Neural progenitor cell (in vitro differentiated cells): ENCODE measurements around the gene RBMS1. TPM values are rescaled to one million over a fixed set of nuclear protein-coding genes. Genes with fewer than 3 reads are reported as not detected.

Source experiments
- DNase-seq: peaks from one replicate; pipeline ENCODE4 v3.0.0-alpha.2; 2016; ENCODE audit warnings: low spot score
- H2AFZ ChIP-seq: fragments of 200-600 bp; sonication (generic); replicated peaks from 2 replicates; pipeline ENCODE4 v1.6.1; 2016; ENCODE audit warnings: antibody characterized with exemption
- H3F3A ChIP-seq: fragments of 200-600 bp; sonication (generic); 2 replicates; pipeline ENCODE4 v1.6.1; 2016; ENCODE audit warnings: antibody characterized with exemption, low read depth
- H3K27ac ChIP-seq: fragments of 200-600 bp; sonication (generic); 2 replicates; pipeline ENCODE4 v1.5.1; 2016; ENCODE audit warnings: mild to moderate bottlenecking
- H3K27me3 ChIP-seq: fragments of 200-600 bp; sonication (generic); 2 replicates; pipeline ENCODE4 v1.6.1; 2016; ENCODE audit warnings: mild to moderate bottlenecking, moderate library complexity
- H3K36me3 ChIP-seq: fragments of 200-600 bp; sonication (generic); 2 replicates; pipeline ENCODE4 v1.5.1; 2016
- H3K4me1 ChIP-seq: fragments of 200-600 bp; sonication (generic); 2 replicates; pipeline ENCODE4 v1.6.1; 2016; ENCODE audit warnings: mixed run types
- H3K4me2 ChIP-seq: fragments of 200-600 bp; sonication (generic); 2 replicates; pipeline ENCODE4 v1.6.1; 2016
- H3K4me3 ChIP-seq: fragments of 200-600 bp; sonication (generic); 2 replicates; pipeline ENCODE4 v1.5.1; 2016
- H3K79me2 ChIP-seq: fragments of 200-600 bp; sonication (generic); 2 replicates; pipeline ENCODE4 v1.6.1; 2016; ENCODE audit warnings: low read depth
- H3K9ac ChIP-seq: fragments of 200-600 bp; sonication (generic); 2 replicates; pipeline ENCODE4 v1.6.1; 2016
- H3K9me3 ChIP-seq: fragments of 200-600 bp; sonication (generic); 2 replicates; pipeline ENCODE4 v1.5.1; 2016; ENCODE audit warnings: low read depth
- H4K20me1 ChIP-seq: fragments of 200-600 bp; sonication (generic); 2 replicates; pipeline ENCODE4 v1.6.1; 2016; ENCODE audit warnings: low read depth
- H3K27ac Mint-ChIP-seq: 3 replicates; pipeline ENCODE4 v1.8.0; 2021; ENCODE audit warnings: mixed read lengths
- H3K27me3 Mint-ChIP-seq: 2 replicates; pipeline ENCODE4 v1.8.0; 2022; ENCODE audit warnings: low read depth, mild to moderate bottlenecking, inconsistent platforms, moderate library complexity, mixed read lengths; ENCODE audit not compliant: insufficient read depth
- H3K36me3 Mint-ChIP-seq: 3 replicates; pipeline ENCODE4 v1.8.0; 2021; ENCODE audit warnings: mixed read lengths
- H3K4me1 Mint-ChIP-seq: 3 replicates; pipeline ENCODE4 v1.8.0; 2021; ENCODE audit warnings: mixed read lengths
- H3K4me3 Mint-ChIP-seq: 3 replicates; pipeline ENCODE4 v1.8.0; 2021; ENCODE audit warnings: mild to moderate bottlenecking, moderate library complexity, mixed read lengths
- H3K9me3 Mint-ChIP-seq: 3 replicates; pipeline ENCODE4 v1.8.0; 2020; ENCODE audit warnings: mixed read lengths
- EZH2 ChIP-seq: fragments of 200-600 bp; sonication (generic); IDR thresholded peaks from 2 replicates; pipeline ENCODE4 v1.6.1; 2017; ENCODE audit warnings: antibody characterized with exemption, mild to moderate bottlenecking, moderate library complexity
- EZH2phosphoT487 ChIP-seq: fragments of 200-600 bp; sonication (generic); IDR thresholded peaks from 2 replicates; pipeline ENCODE4 v1.6.1; 2017; ENCODE audit warnings: antibody characterized with exemption
- total RNA-seq: library from RNA; depleted of rRNA; stranded (reverse); fragments of >200 nt; gene quantifications from 2 replicates; pipeline ENCODE4 v1.2.3, GENCODE V29; 2015; ENCODE audit warnings: low replicate concordance
- TF ChIP-seq, protein P1 (sequence below): fragments of 200-600 bp; sonication (generic); IDR thresholded peaks from 2 replicates; pipeline ENCODE4 v1.5.1; 2017; ENCODE audit warnings: antibody characterized with exemption, mild to moderate bottlenecking

The RBMS1 gene
- total RNA-seq, 1 donor from 2014 or later: 101 TPM

GRCh38 chr2:160225722-160226121 lies 267.9 kb downstream of the RBMS1 start:
- peaks cover 6% of the 10 kb centered on the region for H3K27me3 Mint-ChIP-seq
- no peak overlapping the region for H3K27ac Mint-ChIP-seq
- H3K4me1 Mint-ChIP-seq: peaks cover 35% of the 10 kb centered on the region
- no peaks in the 10 kb centered on the region for H3F3A ChIP-seq
- no peaks in the 10 kb centered on the region for H3K36me3 ChIP-seq
- H3K36me3 Mint-ChIP-seq: no peaks in the 10 kb centered on the region
- peaks cover 3% of the 10 kb centered on the region for H3K9me3 Mint-ChIP-seq
- H3K27ac ChIP-seq: no peak overlapping the region
- no peak for TF ChIP-seq EZH2
- TF ChIP-seq, protein P1, sequence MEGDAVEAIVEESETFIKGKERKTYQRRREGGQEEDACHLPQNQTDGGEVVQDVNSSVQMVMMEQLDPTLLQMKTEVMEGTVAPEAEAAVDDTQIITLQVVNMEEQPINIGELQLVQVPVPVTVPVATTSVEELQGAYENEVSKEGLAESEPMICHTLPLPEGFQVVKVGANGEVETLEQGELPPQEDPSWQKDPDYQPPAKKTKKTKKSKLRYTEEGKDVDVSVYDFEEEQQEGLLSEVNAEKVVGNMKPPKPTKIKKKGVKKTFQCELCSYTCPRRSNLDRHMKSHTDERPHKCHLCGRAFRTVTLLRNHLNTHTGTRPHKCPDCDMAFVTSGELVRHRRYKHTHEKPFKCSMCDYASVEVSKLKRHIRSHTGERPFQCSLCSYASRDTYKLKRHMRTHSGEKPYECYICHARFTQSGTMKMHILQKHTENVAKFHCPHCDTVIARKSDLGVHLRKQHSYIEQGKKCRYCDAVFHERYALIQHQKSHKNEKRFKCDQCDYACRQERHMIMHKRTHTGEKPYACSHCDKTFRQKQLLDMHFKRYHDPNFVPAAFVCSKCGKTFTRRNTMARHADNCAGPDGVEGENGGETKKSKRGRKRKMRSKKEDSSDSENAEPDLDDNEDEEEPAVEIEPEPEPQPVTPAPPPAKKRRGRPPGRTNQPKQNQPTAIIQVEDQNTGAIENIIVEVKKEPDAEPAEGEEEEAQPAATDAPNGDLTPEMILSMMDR: no peak
- no peak for TF ChIP-seq EZH2phosphoT487
- H2AFZ ChIP-seq: no peak overlapping the region
- DNase-seq: no peak
- no peak overlapping the region for H3K4me3 Mint-ChIP-seq
- no peak overlapping the region for H3K9ac ChIP-seq
- no peak overlapping the region for H3K4me3 ChIP-seq
- no peaks in the 10 kb centered on the region for H4K20me1 ChIP-seq
- peaks cover 8% of the 10 kb centered on the region for H3K4me1 ChIP-seq
- H3K27me3 ChIP-seq: no peaks in the 10 kb centered on the region
- no peaks in the 10 kb centered on the region for H3K9me3 ChIP-seq
- H3K79me2 ChIP-seq: no peaks in the 10 kb centered on the region
- no peak overlapping the region for H3K4me2 ChIP-seq

DNA sequence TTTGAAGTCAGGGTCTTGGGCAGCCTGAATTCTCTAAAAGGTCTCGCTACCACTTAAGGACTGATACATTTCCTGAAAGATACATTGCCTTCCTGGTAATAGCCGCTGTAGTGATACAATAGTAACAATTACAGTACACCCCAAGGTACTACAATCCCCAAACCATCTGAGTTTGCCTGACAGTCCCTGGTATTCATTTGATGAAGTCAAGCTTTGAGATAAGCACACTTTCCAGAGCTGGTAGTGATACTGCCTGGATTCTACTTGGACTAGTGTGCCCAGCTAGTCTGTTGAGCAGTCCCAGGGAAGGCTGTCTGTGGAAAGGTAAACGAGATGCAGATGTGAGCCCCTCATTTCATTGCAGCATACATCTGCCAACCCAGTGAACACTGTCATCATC lies 269.1 kb downstream of the RBMS1 start:
- Mint-ChIP-seq H3K36me3 (no peaks in the 10 kb centered on the region), H3K27me3 (peaks cover 10% of the 10 kb centered on the region), H3K4me3 (no peak overlapping the region), H3K27ac (no peak overlapping the region), H3K9me3 (peaks cover 3% of the 10 kb centered on the region), H3K4me1 (peaks cover 36% of the 10 kb centered on the region)
- no peaks in the 10 kb centered on the region for H3K9me3 ChIP-seq
- H4K20me1 ChIP-seq: no peaks in the 10 kb centered on the region
- DNase-seq: no peak
- no peaks in the 10 kb centered on the region for H3K79me2 ChIP-seq
- H3K27ac ChIP-seq: no peak overlapping the region
- H3K36me3 ChIP-seq: no peaks in the 10 kb centered on the region
- H3K9ac ChIP-seq: no peak overlapping the region
- no peak overlapping the region for H3K4me2 ChIP-seq
- no peak overlapping the region for H3K4me3 ChIP-seq
- TF ChIP-seq, protein P1: no peak
- TF ChIP-seq EZH2phosphoT487: no peak
- H3K4me1 ChIP-seq: peaks cover 11% of the 10 kb centered on the region
- no peak overlapping the region for H2AFZ ChIP-seq
- H3F3A ChIP-seq: no peaks in the 10 kb centered on the region
- H3K27me3 ChIP-seq: no peaks in the 10 kb centered on the region

GRCh38 chr2:160224060-160224459 lies 269.5 kb downstream of the RBMS1 start:
- no peaks in the 10 kb centered on the region for H3K36me3 Mint-ChIP-seq
- peaks cover 34% of the 10 kb centered on the region for H3K4me1 Mint-ChIP-seq
- H2AFZ ChIP-seq: no peak overlapping the region
- no peak overlapping the region for H3K9ac ChIP-seq
- TF ChIP-seq, protein P1: no peak
- H3K9me3 Mint-ChIP-seq: peaks cover 3% of the 10 kb centered on the region
- H3K79me2 ChIP-seq: no peaks in the 10 kb centered on the region
- H3K27me3 ChIP-seq: no peaks in the 10 kb centered on the region
- H3K9me3 ChIP-seq: no peaks in the 10 kb centered on the region
- DNase-seq: no peak
- no peaks in the 10 kb centered on the region for H4K20me1 ChIP-seq
- H3K4me3 ChIP-seq: no peak overlapping the region
- no peak overlapping the region for H3K4me3 Mint-ChIP-seq
- no peaks in the 10 kb centered on the region for H3F3A ChIP-seq
- H3K27ac Mint-ChIP-seq: no peak overlapping the region
- peaks cover 11% of the 10 kb centered on the region for H3K4me1 ChIP-seq
- H3K27ac ChIP-seq: no peak overlapping the region
- H3K27me3 Mint-ChIP-seq: peaks cover 10% of the 10 kb centered on the region
- no peak overlapping the region for H3K4me2 ChIP-seq
- no peaks in the 10 kb centered on the region for H3K36me3 ChIP-seq

- H3K4me2 ChIP-seq: no peak overlapping the region
- H3F3A ChIP-seq: no peaks in the 10 kb centered on the region
- Mint-ChIP-seq H3K27ac (no peak overlapping the region), H3K36me3 (no peaks in the 10 kb centered on the region), H3K4me3 (no peak overlapping the region), H3K27me3 (peaks cover 10% of the 10 kb centered on the region), H3K4me1 (peaks cover 32% of the 10 kb centered on the region), H3K9me3 (peaks cover 3% of the 10 kb centered on the region)
- TF ChIP-seq EZH2phosphoT487: no peak
- TF ChIP-seq EZH2: no peak
- TF ChIP-seq, protein P1: no peak
- DNase-seq: no peak
- no peak overlapping the region for H3K27ac ChIP-seq
- no peak overlapping the region for H3K9ac ChIP-seq
- H3K36me3 ChIP-seq: no peaks in the 10 kb centered on the region
- no peaks in the 10 kb centered on the region for H3K9me3 ChIP-seq
- H3K27me3 ChIP-seq: no peaks in the 10 kb centered on the region
- H4K20me1 ChIP-seq: no peaks in the 10 kb centered on the region
- no peak overlapping the region for H2AFZ ChIP-seq
- H3K4me1 ChIP-seq: peaks cover 11% of the 10 kb centered on the region
- H3K79me2 ChIP-seq: no peaks in the 10 kb centered on the region
- H3K4me3 ChIP-seq: no peak overlapping the region
Measured at GRCh38 chr2:160223560-160223959, 270.0 kb downstream of the RBMS1 start.
